Activated naive CD8-positive, alpha-beta T cell treated with anti-CD3 and anti-CD28 coated beads, Interleukin-2, amount 50 U/mL, for 24 hours (primary cell): ENCODE data around the gene RNU6-9.
"Not testable (repeated sequence)": the region's sequence is repeated elsewhere in the genome, so short reads cannot be mapped to it uniquely, and the experiment has no call there.

Experiments used
- ATAC-seq: fragments of 150-1000 bp; cut with Tn5 transposase; one replicate; pipeline ENCODE4 v1.10.0; 2021
- DNase-seq: peaks from one replicate; pipeline ENCODE4 v3.0.0; 2021
- H3K27ac Mint-ChIP-seq: one replicate; pipeline ENCODE4 v1.8.0; 2021; ENCODE audit warnings: mild to moderate bottlenecking, mixed read lengths
- H3K27me3 Mint-ChIP-seq: one replicate; pipeline ENCODE4 v1.8.0; 2021; ENCODE audit warnings: mixed read lengths
- H3K36me3 Mint-ChIP-seq: one replicate; pipeline ENCODE4 v1.8.0; 2021; ENCODE audit warnings: low read depth, mixed read lengths
- H3K4me1 Mint-ChIP-seq: one replicate; pipeline ENCODE4 v1.8.0; 2021; ENCODE audit warnings: mixed read lengths
- H3K4me3 Mint-ChIP-seq: one replicate; pipeline ENCODE4 v1.8.0; 2021; ENCODE audit warnings: mild to moderate bottlenecking, moderate library complexity, mixed read lengths
- H3K9me3 Mint-ChIP-seq: one replicate; pipeline ENCODE4 v1.8.0; 2021; ENCODE audit warnings: mixed read lengths

Gene RNU6-9

GRCh38 chr19:879711-880438 lies 13.4 kb upstream of the RNU6-9 start:
- ATAC-seq (no peak), DNase-seq (no peak)
- Mint-ChIP-seq H3K4me3 (no peak overlapping the region), H3K4me1 (no peaks in the 10 kb centered on the region), H3K9me3 (no peaks in the 10 kb centered on the region), H3K27me3 (no peaks in the 10 kb centered on the region), H3K27ac (no peak overlapping the region), H3K36me3 (no peaks in the 10 kb centered on the region)

GRCh38 chr19:881385-882071 lies 11.8 kb upstream of the RNU6-9 start:
- Mint-ChIP-seq H3K27me3 (no peaks in the 10 kb centered on the region), H3K36me3 (no peaks in the 10 kb centered on the region), H3K27ac (no peak overlapping the region), H3K9me3 (no peaks in the 10 kb centered on the region), H3K4me3 (no peak overlapping the region), H3K4me1 (no peaks in the 10 kb centered on the region)
- ATAC-seq (no peak), DNase-seq (no peak)

- no peak for ATAC-seq
These were observed 10.3 kb upstream of the RNU6-9 start for GRCh38 chr19:882871-883497.

GRCh38 chr19:883661-884211 lies 9.5 kb upstream of the RNU6-9 start:
- Mint-ChIP-seq H3K4me3 (no peak overlapping the region), H3K27me3 (no peaks in the 10 kb centered on the region), H3K36me3 (no peaks in the 10 kb centered on the region), H3K4me1 (peaks cover 6% of the 10 kb centered on the region), H3K9me3 (no peaks in the 10 kb centered on the region), H3K27ac (no peak overlapping the region)
- DNase-seq (no peak), ATAC-seq (no peak)

More at GRCh38 chr19:882871-883497, 10.3 kb upstream of the RNU6-9 start:
- Mint-ChIP-seq H3K36me3 (no peaks in the 10 kb centered on the region), H3K4me1 (peaks cover 4% of the 10 kb centered on the region), H3K9me3 (no peaks in the 10 kb centered on the region), H3K27me3 (no peaks in the 10 kb centered on the region), H3K27ac (no peak overlapping the region), H3K4me3 (no peak overlapping the region)
- no peak for DNase-seq

GRCh38 chr19:884420-885211 lies 8.7 kb upstream of the RNU6-9 start:
- H3K27ac Mint-ChIP-seq = no peak overlapping the region
- no peak for ATAC-seq
- no peaks in the 10 kb centered on the region for H3K27me3 Mint-ChIP-seq
- no peaks in the 10 kb centered on the region for H3K36me3 Mint-ChIP-seq
- H3K9me3 Mint-ChIP-seq = no peaks in the 10 kb centered on the region
- DNase-seq = no peak
- peaks cover 6% of the 10 kb centered on the region for H3K4me1 Mint-ChIP-seq
- no peak overlapping the region for H3K4me3 Mint-ChIP-seq

- H3K36me3 Mint-ChIP-seq = no peaks in the 10 kb centered on the region
- no peak overlapping the region for H3K27ac Mint-ChIP-seq
- no peak for DNase-seq
- H3K4me3 Mint-ChIP-seq = no peak overlapping the region
- H3K4me1 Mint-ChIP-seq = peaks cover 6% of the 10 kb centered on the region
- no peaks in the 10 kb centered on the region for H3K27me3 Mint-ChIP-seq
- H3K9me3 Mint-ChIP-seq = no peaks in the 10 kb centered on the region
- no peak for ATAC-seq
These were observed 7.6 kb upstream of the RNU6-9 start for GRCh38 chr19:885536-886224.

- H3K4me3 Mint-ChIP-seq = no peak overlapping the region
- H3K27ac Mint-ChIP-seq = no peak overlapping the region
- ATAC-seq = no peak
- H3K36me3 Mint-ChIP-seq = no peaks in the 10 kb centered on the region
- H3K27me3 Mint-ChIP-seq = no peaks in the 10 kb centered on the region
- H3K9me3 Mint-ChIP-seq = no peaks in the 10 kb centered on the region
- peaks cover 10% of the 10 kb centered on the region for H3K4me1 Mint-ChIP-seq
- no peak for DNase-seq
These were observed 6.2 kb upstream of the RNU6-9 start for GRCh38 chr19:887072-887471.

- H3K9me3 Mint-ChIP-seq = no peaks in the 10 kb centered on the region
- no peak overlapping the region for H3K27ac Mint-ChIP-seq
- no peak overlapping the region for H3K4me3 Mint-ChIP-seq
- ATAC-seq = no peak
- H3K27me3 Mint-ChIP-seq = no peaks in the 10 kb centered on the region
- no peaks in the 10 kb centered on the region for H3K36me3 Mint-ChIP-seq
- H3K4me1 Mint-ChIP-seq = peaks cover 12% of the 10 kb centered on the region
- DNase-seq = no peak
These were observed 5.7 kb upstream of the RNU6-9 start for GRCh38 chr19:887599-887998.

- H3K27ac Mint-ChIP-seq = no peak overlapping the region
- no peak for ATAC-seq
- no peak overlapping the region for H3K4me3 Mint-ChIP-seq
These were observed 4.5 kb upstream of the RNU6-9 start for GRCh38 chr19:888581-889385.

GRCh38 chr19:889662-890295 lies 3.5 kb upstream of the RNU6-9 start:
- Mint-ChIP-seq H3K36me3 (peaks cover 4% of the 10 kb centered on the region), H3K4me3 (no peak overlapping the region), H3K4me1 (peaks cover 18% of the 10 kb centered on the region)

More at GRCh38 chr19:888581-889385, 4.5 kb upstream of the RNU6-9 start:
- DNase-seq = peak; percentile 31
- no peaks in the 10 kb centered on the region for H3K27me3 Mint-ChIP-seq
- peaks cover 18% of the 10 kb centered on the region for H3K4me1 Mint-ChIP-seq
- no peaks in the 10 kb centered on the region for H3K9me3 Mint-ChIP-seq
- peaks cover 4% of the 10 kb centered on the region for H3K36me3 Mint-ChIP-seq

GRCh38 chr19:890831-891230 lies 2.5 kb upstream of the RNU6-9 start:
- H3K27me3 Mint-ChIP-seq = no peaks in the 10 kb centered on the region
- H3K36me3 Mint-ChIP-seq = peaks cover 4% of the 10 kb centered on the region
- DNase-seq = no peak
- H3K9me3 Mint-ChIP-seq = no peaks in the 10 kb centered on the region
- peaks cover 18% of the 10 kb centered on the region for H3K4me1 Mint-ChIP-seq
- H3K4me3 Mint-ChIP-seq = no peak overlapping the region
- no peak for ATAC-seq
- H3K27ac Mint-ChIP-seq = peak overlapping the region; percentile 42

More at GRCh38 chr19:889662-890295, 3.5 kb upstream of the RNU6-9 start:
- H3K27me3 Mint-ChIP-seq = no peaks in the 10 kb centered on the region
- ATAC-seq = no peak
- no peak overlapping the region for H3K27ac Mint-ChIP-seq
- no peaks in the 10 kb centered on the region for H3K9me3 Mint-ChIP-seq
- DNase-seq = no peak

GRCh38 chr19:891421-892200 lies 1.7 kb upstream of the RNU6-9 start:
- H3K9me3 Mint-ChIP-seq, ATAC-seq, H3K36me3 Mint-ChIP-seq, H3K27me3 Mint-ChIP-seq, DNase-seq, H3K27ac Mint-ChIP-seq: not testable (repeated sequence)
- peak overlapping the region; percentile 82 for H3K4me3 Mint-ChIP-seq
- peaks cover 18% of the 10 kb centered on the region for H3K4me1 Mint-ChIP-seq
